ENCODE data around the gene WDR38.

GRCh38 chr9:124857533-124858162 lies 4.4 kb downstream of the WDR38 start:
- TF ChIP-seq CTCF (IDR thresholded peaks at IDR 0.05), result no peak
- TF ChIP-seq POLR2A (IDR thresholded peaks at IDR 0.05), result no peak
- TF ChIP-seq EP300 (IDR thresholded peaks at IDR 0.05), result no peak
